ENCODE data around the gene PTPRJ.
"Not testable (repeated sequence)": the region's sequence is repeated elsewhere in the genome, so short reads cannot be mapped to it uniquely, and the experiment has no call there.

The PTPRJ gene

DNA sequence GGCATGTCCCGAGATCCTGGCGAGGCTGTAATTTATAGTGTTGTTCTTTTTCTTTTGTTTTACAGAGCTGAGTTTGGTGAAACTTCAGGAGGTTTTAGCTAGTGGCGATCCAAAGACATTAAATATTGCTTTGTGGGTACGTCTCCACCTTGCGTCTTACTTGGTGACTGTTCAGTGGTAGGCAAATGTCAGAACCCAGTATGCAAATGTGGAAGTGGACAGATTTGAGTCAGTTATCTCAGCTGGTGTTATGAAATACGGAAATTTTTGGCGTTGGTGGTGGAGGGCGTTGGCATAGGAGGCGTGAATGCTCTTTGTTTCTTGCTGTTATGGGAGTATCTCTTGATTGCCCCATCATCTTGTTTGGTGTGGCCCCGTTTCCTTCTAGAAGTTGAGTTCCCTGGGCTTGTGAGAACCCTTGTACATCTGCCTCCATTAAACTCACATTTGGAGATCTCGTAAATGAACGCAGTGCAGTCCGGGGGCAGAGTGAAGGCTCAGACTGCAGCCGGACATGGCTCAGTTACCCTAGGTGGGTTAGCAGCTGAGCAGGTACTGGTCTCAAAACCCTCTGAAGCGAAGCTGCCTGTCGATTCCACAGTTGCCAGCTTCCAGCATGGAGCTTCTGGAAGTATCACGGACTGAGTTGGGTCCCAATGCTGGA, 39.9 kb downstream of the PTPRJ start:
- DNase-seq, result no peak

- not testable (repeated sequence) for DNase-seq
Observed at GRCh38 chr11:48021201-48021820, 41.0 kb downstream of the PTPRJ start.

DNA sequence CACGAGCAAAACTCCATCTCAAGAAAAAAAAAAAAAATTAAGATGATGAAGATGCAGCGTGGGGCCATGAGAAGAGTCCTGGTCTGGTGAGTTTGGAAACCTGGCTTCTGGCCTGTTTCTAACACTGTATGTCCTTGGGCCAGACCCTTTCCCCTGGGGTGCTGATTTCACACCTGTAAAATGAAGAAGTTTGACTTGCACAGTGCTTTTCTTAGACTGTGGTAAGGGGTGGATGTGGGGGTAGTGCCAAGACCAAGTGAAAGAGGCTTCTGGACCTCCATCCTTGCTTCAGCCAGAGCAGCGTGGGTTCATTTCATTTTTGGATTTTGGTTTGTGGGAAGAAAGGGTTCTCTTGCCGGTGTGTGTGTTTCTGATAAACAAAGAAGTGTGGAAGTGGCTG, 42.1 kb downstream of the PTPRJ start:
- no peak for DNase-seq

DNA sequence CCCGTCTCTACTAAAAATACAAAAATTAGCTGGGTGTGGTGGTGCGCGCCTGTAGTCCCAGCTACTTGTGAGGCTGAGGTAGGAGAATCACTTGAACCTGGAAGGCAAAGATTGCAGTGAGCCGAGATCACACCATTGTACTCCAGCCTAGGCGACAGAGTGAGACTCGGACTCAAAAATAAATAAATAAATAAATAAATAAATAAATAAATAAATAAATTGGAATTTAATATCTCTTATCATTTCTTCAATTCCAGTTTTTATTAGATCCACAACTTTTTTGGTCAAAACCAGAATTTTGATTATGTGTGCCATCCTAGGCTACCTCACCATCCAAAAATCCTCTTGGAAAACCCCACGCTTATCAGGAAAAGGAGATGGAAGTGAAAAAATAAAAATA, 43.2 kb downstream of the PTPRJ start:
- DNase-seq, result not testable (repeated sequence)

- peak in 1 of 2 experiments; percentile 6 for DNase-seq
Observed at GRCh38 chr11:48024635-48025071, 44.3 kb downstream of the PTPRJ start.

DNA sequence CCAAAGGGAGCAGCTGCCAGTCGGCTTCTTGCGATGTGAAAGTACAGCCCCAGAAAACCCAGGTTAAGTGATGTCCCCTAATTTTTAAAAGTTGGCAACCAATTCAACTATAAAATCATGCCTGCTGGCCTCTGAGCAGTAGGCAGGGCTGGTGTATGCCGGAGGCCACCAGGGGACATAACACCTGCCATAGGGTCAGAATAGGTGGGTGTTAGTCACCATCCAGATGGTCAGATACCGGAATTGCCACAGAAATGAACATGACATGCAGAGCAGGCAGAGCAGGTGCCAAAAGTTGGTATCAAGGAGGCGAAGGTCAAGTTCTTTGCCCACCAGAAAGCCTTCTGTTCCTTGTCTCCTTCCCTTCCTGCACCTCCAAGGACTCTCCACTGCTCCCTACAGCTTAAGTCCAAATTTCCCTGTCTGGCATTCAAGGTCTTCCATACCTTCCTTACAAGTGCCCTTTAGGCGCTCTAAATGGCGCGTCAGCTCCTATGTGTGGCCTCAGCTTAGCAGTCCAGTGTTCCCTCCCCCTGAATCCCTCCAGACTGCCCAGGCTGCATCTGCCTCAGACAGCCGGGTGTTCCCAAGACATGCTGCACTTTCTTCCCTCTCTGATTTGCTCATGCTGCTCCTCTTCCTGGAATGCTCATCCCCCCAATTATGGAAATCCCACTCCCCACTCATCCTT, 45.1 kb downstream of the PTPRJ start:
- DNase-seq, result peak in 1 of 2 experiments; percentile 15

GRCh38 chr11:48025984-48026340, 45.6 kb downstream of the PTPRJ start:
- DNase-seq, result no peak

GRCh38 chr11:48028914-48029680, 48.7 kb downstream of the PTPRJ start:
- DNase-seq, result no peak

DNA sequence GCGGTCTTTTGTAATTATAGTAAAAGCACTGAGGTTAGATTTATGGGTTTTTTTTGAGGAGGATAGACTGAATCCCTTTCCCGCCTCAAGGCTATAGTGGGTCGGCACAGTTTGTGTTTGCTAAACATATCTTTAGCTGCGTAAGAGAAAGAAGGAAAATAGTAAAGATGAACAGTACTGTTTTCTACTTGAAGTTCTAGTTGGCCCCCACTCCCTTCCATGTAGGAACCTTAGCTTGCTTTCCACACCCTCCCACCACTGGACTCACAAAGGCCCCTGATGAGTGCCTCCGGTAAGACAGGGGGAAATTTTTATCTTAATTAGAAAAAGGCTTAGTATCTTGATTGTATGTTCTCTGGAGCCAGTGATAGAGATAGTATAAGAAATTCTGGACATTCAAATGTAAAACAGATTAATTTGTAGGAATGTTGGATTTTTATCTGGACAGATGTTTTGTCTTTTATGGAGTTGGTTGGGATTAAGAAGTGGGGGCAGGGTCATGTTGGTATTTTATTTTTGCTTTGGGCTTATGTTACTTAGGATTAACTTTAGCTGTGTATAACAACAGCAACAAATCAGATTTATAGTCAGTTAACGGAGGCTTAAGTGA, 49.4 kb downstream of the PTPRJ start:
- DNase-seq, result no peak

GRCh38 chr11:48031602-48032001, 51.2 kb downstream of the PTPRJ start:
- no peak for DNase-seq

GRCh38 chr11:48032721-48033120, 52.4 kb downstream of the PTPRJ start:
- no peak for DNase-seq

DNA sequence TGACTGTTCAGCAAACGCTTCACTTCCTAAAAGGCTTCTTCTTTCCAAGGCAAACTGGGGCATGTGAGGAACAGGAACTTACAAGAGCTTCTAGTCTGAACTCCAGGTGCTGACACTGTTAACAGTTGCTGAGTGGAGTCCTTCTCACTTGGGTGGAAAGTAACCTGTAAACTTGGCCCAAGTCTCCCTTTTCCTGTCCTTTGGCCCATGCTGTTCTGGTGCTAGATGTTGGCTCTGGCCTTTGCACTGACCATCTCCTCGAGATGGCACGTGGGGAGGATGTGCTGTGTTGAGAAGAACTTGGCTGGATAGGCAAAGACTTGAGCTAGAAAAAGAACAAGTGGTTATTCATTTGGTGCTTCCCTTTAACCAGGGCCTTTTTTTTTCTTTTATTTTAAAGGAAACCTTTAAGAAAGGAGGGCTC, 53.6 kb downstream of the PTPRJ start:
- DNase-seq, result no peak

DNA sequence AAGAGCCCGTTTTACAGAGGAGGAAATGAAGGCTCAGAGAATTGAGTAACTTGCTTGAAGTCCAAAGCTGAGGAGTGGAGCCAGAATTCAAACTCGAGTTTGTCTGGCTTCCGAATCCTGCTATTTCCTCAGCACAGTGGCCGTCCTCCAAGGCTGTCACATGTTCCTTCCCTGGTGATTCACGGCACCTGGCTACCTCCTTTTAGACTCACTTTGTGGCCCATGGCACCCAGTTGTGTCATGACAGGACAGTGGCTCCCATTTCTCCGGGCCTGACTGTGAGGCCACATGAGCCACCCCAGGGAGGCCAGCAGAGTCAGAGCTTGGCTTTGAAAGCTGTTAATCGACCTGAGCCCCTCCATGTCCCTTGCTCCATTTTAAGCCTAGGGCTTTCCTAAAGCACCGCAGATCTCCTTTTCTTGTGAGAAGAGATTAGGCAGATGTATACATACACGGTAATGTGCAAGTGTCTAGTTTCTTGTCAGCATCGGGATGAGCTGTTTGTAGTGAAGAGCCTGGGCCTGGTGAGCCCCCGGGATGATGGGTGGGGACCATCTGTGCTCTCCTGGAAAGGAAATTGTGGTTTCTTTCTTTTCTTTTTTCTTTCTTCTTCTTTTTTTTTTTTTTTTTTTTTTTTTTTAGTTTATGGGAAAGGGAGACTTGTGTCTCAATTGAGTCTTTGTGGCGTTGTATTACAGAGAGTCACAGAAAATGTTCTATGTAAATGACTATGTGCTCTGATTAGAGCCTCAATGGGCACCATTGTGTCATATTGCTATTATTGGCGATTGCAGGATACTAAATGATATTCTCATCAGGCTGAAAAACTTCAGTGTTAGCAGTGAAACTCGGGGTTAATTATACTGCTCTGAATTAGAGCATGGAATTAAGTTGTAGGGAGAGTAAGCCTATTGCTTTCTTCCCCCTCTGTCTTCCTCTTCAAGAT, 54.8 kb downstream of the PTPRJ start:
- DNase-seq, result no peak

GRCh38 chr11:48036011-48036410, 55.7 kb downstream of the PTPRJ start:
- no peak for DNase-seq

- no peak for DNase-seq
Observed at GRCh38 chr11:48036466-48036865, 56.1 kb downstream of the PTPRJ start.

DNA sequence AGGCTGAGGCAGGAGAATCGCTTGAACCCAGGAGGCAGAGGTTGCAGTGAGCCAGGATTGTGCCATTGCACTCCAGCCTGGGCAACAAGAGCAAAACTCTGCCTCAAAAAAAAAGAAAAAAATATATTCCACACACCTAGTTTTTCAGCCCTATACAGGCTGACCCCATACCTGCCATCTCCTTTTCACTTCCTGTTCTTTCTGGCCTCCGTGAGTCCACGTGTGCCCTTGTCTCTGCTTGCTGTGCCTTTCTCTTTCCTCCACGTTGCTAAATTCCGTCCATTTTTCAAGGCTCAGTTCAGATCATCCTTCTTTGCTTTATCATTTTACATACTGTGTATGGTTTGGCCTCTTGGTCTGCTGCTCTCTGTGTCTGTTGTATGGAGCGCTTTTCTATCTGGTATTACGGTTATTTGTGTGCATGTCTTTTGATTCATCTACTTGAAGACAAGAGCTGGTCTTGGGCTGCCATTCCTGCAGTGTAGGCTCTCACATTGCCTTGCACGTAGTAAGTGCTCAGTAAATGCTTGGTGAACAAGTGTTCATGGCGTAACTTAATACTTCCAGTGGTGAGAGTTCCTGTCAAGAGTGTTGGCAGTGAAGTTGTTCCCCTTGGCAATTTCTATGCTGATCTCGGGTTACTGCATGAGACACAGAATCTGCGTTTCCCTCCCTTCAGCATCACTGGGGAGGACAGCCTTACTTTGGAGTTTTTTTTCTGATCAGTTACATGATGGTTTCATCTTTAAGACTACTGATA, 57.5 kb downstream of the PTPRJ start:
- DNase-seq, result no peak

- no peak for DNase-seq
Observed at GRCh38 chr11:48040830-48041444, 60.6 kb downstream of the PTPRJ start.

GRCh38 chr11:48041877-48042695, 61.7 kb downstream of the PTPRJ start:
- DNase-seq, result no peak

DNA sequence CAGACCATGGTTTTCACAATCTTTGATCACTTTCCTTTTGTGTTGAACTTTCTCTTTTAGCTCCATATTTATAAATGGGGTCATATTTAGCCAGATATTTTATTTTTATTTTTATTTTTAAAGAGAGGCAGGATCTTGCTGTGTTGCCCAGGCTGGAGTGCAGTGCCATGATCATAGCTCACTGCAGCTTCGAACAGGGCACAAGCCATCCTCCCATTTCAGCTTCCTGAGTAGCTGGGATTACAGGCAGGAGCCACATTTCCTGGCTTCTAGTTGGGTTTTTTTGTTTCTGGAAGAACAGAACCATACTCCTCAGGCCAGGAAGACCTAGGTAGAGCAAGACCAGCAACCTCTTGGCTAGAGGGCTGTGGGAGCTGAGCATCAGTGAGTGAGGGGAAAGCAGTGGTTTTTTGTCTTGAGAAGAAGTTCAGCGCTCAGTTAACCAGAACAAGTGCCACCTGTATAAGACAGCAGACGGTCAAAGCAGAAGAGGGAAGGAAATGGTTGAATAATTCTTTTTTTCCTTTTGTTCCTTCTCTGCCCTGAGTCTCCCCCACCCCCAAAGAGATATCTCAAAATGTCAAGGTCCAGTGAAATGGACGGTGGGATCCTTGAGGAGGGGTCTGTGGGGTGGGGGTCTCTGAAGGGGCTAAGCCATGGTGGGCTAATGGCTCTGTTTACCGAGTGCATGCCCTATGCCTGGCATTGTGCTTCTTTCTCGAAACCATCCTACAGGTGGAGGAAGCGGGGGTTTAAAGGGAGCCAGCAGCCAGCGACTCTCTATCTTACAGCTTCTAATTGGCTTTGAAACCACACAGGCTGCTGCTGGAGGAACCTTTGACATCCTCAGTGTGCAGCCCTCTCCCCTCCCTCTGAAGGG, 63.0 kb downstream of the PTPRJ start:
- no peak for DNase-seq

Data from SHP77 (cell line).